Neuronal stem cell (in vitro differentiated cells): ENCODE results near the gene PRKD3.

Experiments used
- DNase-seq: peaks from one replicate; pipeline ENCODE4 v3.0.0-alpha.2; 2013; ENCODE audit warnings: low spot score
- H2AFZ ChIP-seq: one replicate; pipeline ENCODE4 v1.6.1; 2013; ENCODE audit warnings: mild to moderate bottlenecking, low read length, inconsistent platforms
- H2AK5ac ChIP-seq: 2 replicates; pipeline ENCODE4 v1.6.1; 2013; ENCODE audit warnings: low read depth, mild to moderate bottlenecking, inconsistent platforms, low read length, moderate library complexity, mixed read lengths
- H2BK120ac ChIP-seq: 2 replicates; pipeline ENCODE4 v1.6.1; 2013; ENCODE audit warnings: low read depth, mild to moderate bottlenecking, inconsistent platforms, low read length, moderate library complexity, mixed read lengths
- H2BK12ac ChIP-seq: one replicate; pipeline ENCODE4 v1.6.1; 2013; ENCODE audit warnings: low read length, inconsistent platforms
- H2BK15ac ChIP-seq: 2 replicates; pipeline ENCODE4 v1.6.1; 2013; ENCODE audit warnings: mild to moderate bottlenecking, low read length, inconsistent platforms, mixed read lengths
- H2BK5ac ChIP-seq: one replicate; pipeline ENCODE4 v1.6.1; 2013; ENCODE audit warnings: inconsistent platforms, mild to moderate bottlenecking, low read length, moderate library complexity
- H3K14ac ChIP-seq: one replicate; pipeline ENCODE4 v1.6.1; 2013; ENCODE audit warnings: low read length, inconsistent platforms
- H3K18ac ChIP-seq: 2 replicates; pipeline ENCODE4 v1.6.1; 2013; ENCODE audit warnings: low read length, inconsistent platforms
- H3K23ac ChIP-seq: 2 replicates; pipeline ENCODE4 v1.6.1; 2013; ENCODE audit warnings: low read depth, mild to moderate bottlenecking, mixed read lengths, low read length, inconsistent platforms; ENCODE audit not compliant: poor library complexity
- H3K27ac ChIP-seq: replicated peaks from 3 replicates; pipeline ENCODE4 v1.5.1; 2013; ENCODE audit warnings: low read length, inconsistent platforms
- H3K27me3 ChIP-seq, 3 experiments: 2 replicates each; pipeline ENCODE4 v1.6.1; 2013; ENCODE audit warnings: low read length in 3 of 3, mild to moderate bottlenecking in 2 of 3, inconsistent platforms in 1 of 3, low read depth in 1 of 3, mixed read lengths in 1 of 3, moderate library complexity in 1 of 3; ENCODE audit not compliant: control insufficient read depth in 3 of 3, insufficient read depth in 3 of 3
- H3K36me3 ChIP-seq, 2 donors: replicated peaks in 1 of 2; 2 replicates each; pipeline ENCODE4 v1.6.1; 2013; ENCODE audit warnings: low read length in 2 of 2; ENCODE audit not compliant: control insufficient read depth in 2 of 2, insufficient read depth in 2 of 2
- H3K4ac ChIP-seq: 2 replicates; pipeline ENCODE4 v1.6.1; 2013; ENCODE audit warnings: inconsistent platforms, mild to moderate bottlenecking, low read length, moderate library complexity
- H3K4me1 ChIP-seq, 2 donors: 1 replicate in 1 of 2; 2 replicates in 1 of 2; pipeline ENCODE4 v1.6.1; 2013; ENCODE audit warnings: low read length in 2 of 2, low read depth in 1 of 2; ENCODE audit not compliant: control insufficient read depth in 2 of 2, insufficient read depth in 1 of 2
- H3K4me2 ChIP-seq: one replicate; pipeline ENCODE4 v1.6.1; 2013; ENCODE audit warnings: mild to moderate bottlenecking, low read length, inconsistent platforms; ENCODE audit not compliant: insufficient read depth, poor library complexity, severe bottlenecking
- H3K4me3 ChIP-seq, 2 donors: 2 replicates each; pipeline ENCODE4 v1.5.1; 2013; ENCODE audit warnings: low read length in 2 of 2, mild to moderate bottlenecking in 2 of 2, inconsistent platforms in 1 of 2, moderate library complexity in 1 of 2
- H3K79me1 ChIP-seq: one replicate; pipeline ENCODE4 v1.6.1; 2013; ENCODE audit warnings: low read depth, mild to moderate bottlenecking, inconsistent platforms, low read length, moderate library complexity
- H3K9ac ChIP-seq: one replicate; pipeline ENCODE4 v1.6.1; 2013; ENCODE audit warnings: mild to moderate bottlenecking, low read depth, low read length, inconsistent platforms; ENCODE audit not compliant: poor library complexity
- H3K9me3 ChIP-seq, 2 donors: replicated peaks in 1 of 2; 2 replicates each; pipeline versions ENCODE3 to v1.6.1; 2013; ENCODE audit warnings: low read length in 2 of 2, mild to moderate bottlenecking in 2 of 2, inconsistent platforms in 1 of 2, low read depth in 1 of 2, mixed read lengths in 1 of 2, moderate library complexity in 1 of 2; ENCODE audit not compliant: control insufficient read depth in 2 of 2, insufficient read depth in 1 of 2
- H4K8ac ChIP-seq: one replicate; pipeline ENCODE4 v1.6.1; 2013; ENCODE audit warnings: low read depth, mild to moderate bottlenecking, inconsistent platforms, low read length, moderate library complexity
- H4K91ac ChIP-seq: one replicate; pipeline ENCODE4 v1.6.1; 2013; ENCODE audit warnings: low read length, low read depth, mild to moderate bottlenecking, inconsistent platforms; ENCODE audit not compliant: poor library complexity
- WGBS, 2 donors: extraction: QIAGEN DNeasy Blood & Tissue Kit; methylation state at CpG; one replicate each; pipeline ENCODE4 v1.1.7; 2013; ENCODE audit warnings: missing lambda C conversion rate in 2 of 2, mixed read lengths in 1 of 2; ENCODE audit not compliant: insufficient read length in 2 of 2, insufficient replicate concordance in 1 of 2; ENCODE audit errors: extremely low coverage in 2 of 2; 5-methylcytosine and 5-hydroxymethylcytosine counted together

The PRKD3 gene

GRCh38 chr2:37321029-37321682, 3.5 kb downstream of the PRKD3 start:
- no peak overlapping the region for H3K4me2 ChIP-seq
- H2AK5ac ChIP-seq = no peak overlapping the region
- no peak overlapping the region for H2BK120ac ChIP-seq
- H2AFZ ChIP-seq = no peak overlapping the region
- DNase-seq = no peak
- H3K9ac ChIP-seq = no peak overlapping the region
- H2BK15ac ChIP-seq = no peak overlapping the region
- H3K23ac ChIP-seq = no peak overlapping the region
- H3K4me3 ChIP-seq = no peak overlapping the region
- no peak overlapping the region for H2BK5ac ChIP-seq
- peaks cover 0 to 10% (median 8%) of the 10 kb centered on the region in 3 experiments for H3K27me3 ChIP-seq
- H4K8ac ChIP-seq = no peak overlapping the region
- peaks cover 4 to 9% of the 10 kb centered on the region in 2 donors for H3K4me1 ChIP-seq
- no peak overlapping the region for H3K4ac ChIP-seq
- H3K79me1 ChIP-seq = peaks cover 1% of the 10 kb centered on the region
- no peak overlapping the region for H3K27ac ChIP-seq
- H3K36me3 ChIP-seq = peaks cover 0 to 63% of the 10 kb centered on the region in 2 donors
- WGBS, 2 donors = no CpG with 5 or more reads among the region's 4 CpGs
- H4K91ac ChIP-seq = no peak overlapping the region
- H3K18ac ChIP-seq = no peak overlapping the region
- no peaks in the 10 kb centered on the region for H3K9me3 ChIP-seq
- H2BK12ac ChIP-seq = no peak overlapping the region
- no peak overlapping the region for H3K14ac ChIP-seq

- peaks cover 4 to 9% of the 10 kb centered on the region in 2 donors for H3K4me1 ChIP-seq
- no peak overlapping the region for H3K4me3 ChIP-seq
- H3K14ac ChIP-seq = no peak overlapping the region
- no peak overlapping the region for H2AK5ac ChIP-seq
- no peak for DNase-seq
- no peak overlapping the region for H3K4me2 ChIP-seq
- H2BK5ac ChIP-seq = no peak overlapping the region
- no peak overlapping the region for H3K27ac ChIP-seq
- H3K18ac ChIP-seq = no peak overlapping the region
- no peak overlapping the region for H2AFZ ChIP-seq
- H4K91ac ChIP-seq = no peak overlapping the region
- no CpG with 5 or more reads among the region's 12 CpGs for WGBS, 2 donors
- no peak overlapping the region for H3K23ac ChIP-seq
- peaks cover 0 to 73% of the 10 kb centered on the region in 2 donors for H3K36me3 ChIP-seq
- no peak overlapping the region for H4K8ac ChIP-seq
- peaks cover 0 to 2% (median 1%) of the 10 kb centered on the region in 3 experiments for H3K27me3 ChIP-seq
- no peak overlapping the region for H3K9ac ChIP-seq
- no peak overlapping the region for H3K4ac ChIP-seq
- no peak overlapping the region for H2BK12ac ChIP-seq
- H2BK120ac ChIP-seq = no peak overlapping the region
- H3K79me1 ChIP-seq = peaks cover 1% of the 10 kb centered on the region
- no peaks in the 10 kb centered on the region for H3K9me3 ChIP-seq
- H2BK15ac ChIP-seq = no peak overlapping the region
Observed at GRCh38 chr2:37319754-37320609, 4.7 kb downstream of the PRKD3 start.

GRCh38 chr2:37318401-37318800, 6.2 kb downstream of the PRKD3 start:
- H3K36me3 ChIP-seq = peaks cover 0 to 82% of the 10 kb centered on the region in 2 donors
- H2BK15ac ChIP-seq = no peak overlapping the region
- no peak overlapping the region for H3K9ac ChIP-seq
- H3K4me2 ChIP-seq = no peak overlapping the region
- no peak overlapping the region for H3K18ac ChIP-seq
- H3K4ac ChIP-seq = no peak overlapping the region
- no peak overlapping the region for H3K4me3 ChIP-seq
- peaks cover 4 to 8% of the 10 kb centered on the region in 2 donors for H3K4me1 ChIP-seq
- no peak overlapping the region for H3K27ac ChIP-seq
- no peak overlapping the region for H2AFZ ChIP-seq
- H2BK120ac ChIP-seq = no peak overlapping the region
- H2BK5ac ChIP-seq = no peak overlapping the region
- H4K91ac ChIP-seq = no peak overlapping the region
- no peak overlapping the region for H2BK12ac ChIP-seq
- no peak overlapping the region for H2AK5ac ChIP-seq
- H3K79me1 ChIP-seq = peaks cover 1% of the 10 kb centered on the region
- H3K14ac ChIP-seq = no peak overlapping the region
- H3K9me3 ChIP-seq = peaks cover 0 to 4% of the 10 kb centered on the region in 2 donors
- no CpG with 5 or more reads among the region's 5 CpGs for WGBS, 2 donors
- H3K23ac ChIP-seq = no peak overlapping the region
- H4K8ac ChIP-seq = no peak overlapping the region
- H3K27me3 ChIP-seq = no peaks in the 10 kb centered on the region
- DNase-seq = no peak

GRCh38 chr2:37317746-37318145, 6.9 kb downstream of the PRKD3 start:
- H3K23ac ChIP-seq = no peak overlapping the region
- no peak overlapping the region for H2AFZ ChIP-seq
- peaks cover 0 to 87% of the 10 kb centered on the region in 2 donors for H3K36me3 ChIP-seq
- no peak overlapping the region for H3K14ac ChIP-seq
- H3K27me3 ChIP-seq = no peaks in the 10 kb centered on the region
- H2BK12ac ChIP-seq = no peak overlapping the region
- H4K91ac ChIP-seq = no peak overlapping the region
- H3K4me1 ChIP-seq = peaks cover 4 to 7% of the 10 kb centered on the region in 2 donors
- peaks cover 0 to 5% of the 10 kb centered on the region in 2 donors for H3K9me3 ChIP-seq
- no CpG with 5 or more reads among the region's 1 CpG for WGBS, 2 donors
- no peak overlapping the region for H2BK5ac ChIP-seq
- H2AK5ac ChIP-seq = no peak overlapping the region
- H3K4me3 ChIP-seq = no peak overlapping the region
- peaks cover 1% of the 10 kb centered on the region for H3K79me1 ChIP-seq
- no peak overlapping the region for H3K4me2 ChIP-seq
- no peak overlapping the region for H4K8ac ChIP-seq
- no peak for DNase-seq
- no peak overlapping the region for H3K18ac ChIP-seq
- H3K4ac ChIP-seq = no peak overlapping the region
- H2BK15ac ChIP-seq = no peak overlapping the region
- no peak overlapping the region for H3K27ac ChIP-seq
- H2BK120ac ChIP-seq = no peak overlapping the region
- H3K9ac ChIP-seq = no peak overlapping the region
